GM12878 (cell line): ENCODE measurements around the gene RHEBL1. TPM values are rescaled to one million over a fixed set of nuclear protein-coding genes. Genes with fewer than 3 reads are reported as not detected.

ENCODE experiments used
- CBX3 ChIP-seq: fragments of 200-600 bp; sonication (generic); IDR thresholded peaks from 2 replicates; pipeline ENCODE4 v1.6.1; 2016; ENCODE audit warnings: low read depth, borderline replicate concordance
- CEBPB ChIP-seq, 2 experiments: fragments of 150-350 bp in 1 of 2; IDR thresholded peaks; 2 replicates each; pipeline ENCODE4 v1.6.1; 2012 to 2014; ENCODE audit warnings: low read depth in 2 of 2, low read length in 2 of 2, borderline replicate concordance in 1 of 2, inconsistent platforms in 1 of 2
- CHD2 ChIP-seq: IDR thresholded peaks from 2 replicates; pipeline ENCODE4 v1.6.1; 2011; ENCODE audit warnings: low read depth, low read length, improper control_type of control experiment, borderline replicate concordance
- ETV6 ChIP-seq, 2 experiments: fragments of 450-650 bp in 1 of 2; IDR thresholded peaks in 1 of 2; conservative IDR thresholded peaks in 1 of 2; 2 replicates each; pipeline ENCODE4 v1.6.1; 2014; ENCODE audit warnings: antibody characterized with exemption in 1 of 2, borderline replicate concordance in 1 of 2, low read depth in 1 of 2, mild to moderate bottlenecking in 1 of 2, moderate library complexity in 1 of 2
- EZH2 ChIP-seq: IDR thresholded peaks from 2 replicates; pipeline ENCODE4 v1.6.1; 2012; ENCODE audit warnings: low read depth, mild to moderate bottlenecking, control low read depth, inconsistent platforms, low read length, borderline replicate concordance; ENCODE audit not compliant: control insufficient read depth
- IKZF2 ChIP-seq, 2 experiments: fragments of 450-650 bp; IDR thresholded peaks; 2 replicates each; pipeline ENCODE4 v1.6.1; 2017; ENCODE audit warnings: mild to moderate bottlenecking in 2 of 2, moderate library complexity in 2 of 2
- MEF2A ChIP-seq: IDR thresholded peaks from 2 replicates; pipeline ENCODE4 v1.6.1; 2011; ENCODE audit warnings: low read depth, mild to moderate bottlenecking, low read length, moderate library complexity; ENCODE audit not compliant: insufficient read depth
- MTA2 ChIP-seq: fragments of 450-650 bp; IDR thresholded peaks from 2 replicates; pipeline ENCODE4 v1.6.1; 2016; ENCODE audit warnings: low read depth, mild to moderate bottlenecking, moderate library complexity
- POLR2AphosphoS5 ChIP-seq: IDR thresholded peaks from 2 replicates; pipeline ENCODE4 v1.6.1; 2011; ENCODE audit warnings: mild to moderate bottlenecking, low read length, inconsistent platforms
- RBBP5 ChIP-seq: fragments of 200-600 bp; sonication (generic); conservative IDR thresholded peaks from 2 replicates; pipeline ENCODE4 v1.6.1; 2016
- RFX5 ChIP-seq: IDR thresholded peaks from 2 replicates; pipeline ENCODE4 v1.6.1; 2011; ENCODE audit warnings: low read depth, low read length, improper control_type of control experiment
- SP1 ChIP-seq: IDR thresholded peaks from one replicate; pipeline ENCODE4 v1.6.1; 2011; ENCODE audit warnings: low read depth, low read length
- polyA plus RNA-seq, 11 experiments: library from polyadenylated mRNA; depleted of rRNA in 4 of 11; unstranded in 6 of 11; stranded (reverse) in 5 of 11; fragments of >200 nt; fragmentation: Nextera tagmentation in 4 of 11; fragmentation: Illumina TruSeq in 1 of 11; extraction: Ambion mirVana in 4 of 11; extraction: Trizol in 1 of 11; gene quantifications; 1 replicate in 1 of 11; 2 replicates in 10 of 11; pipeline versions ENCODE4 v1.2.1 to v1.2.3, GENCODE V29; 2011 to 2016; ENCODE audit warnings: inconsistent platforms in 2 of 11, missing spikeins in 2 of 11, low read depth in 1 of 11
- total RNA-seq, 4 experiments: library from RNA; depleted of rRNA in 3 of 4; stranded (reverse); fragments of >200 nt in 3 of 4; fragmentation: Illumina TruSeq in 1 of 4; extraction: Trizol in 1 of 4; gene quantifications; 2 replicates each; pipeline versions ENCODE4 v1.2.1 to v1.2.3, GENCODE V29; 2013 to 2021
- TF ChIP-seq, protein P1 (sequence below): fragments of 450-650 bp; IDR thresholded peaks from 2 replicates; pipeline ENCODE4 v1.6.1; 2017; ENCODE audit warnings: mild to moderate bottlenecking, moderate library complexity
- TF ChIP-seq, protein P2 (sequence below): IDR thresholded peaks from 2 replicates; pipeline ENCODE4 v1.6.1; 2011; ENCODE audit warnings: low read depth, low read length, improper control_type of control experiment, borderline replicate concordance
- TF ChIP-seq, protein P3 (sequence below): fragments of 450-650 bp; IDR thresholded peaks from 2 replicates; pipeline ENCODE4 v1.6.1; 2016; ENCODE audit warnings: mild to moderate bottlenecking
- TF ChIP-seq, protein P4 (sequence below): fragments of 450-650 bp; IDR thresholded peaks from 2 replicates; pipeline ENCODE4 v1.6.1; 2017; ENCODE audit warnings: low read depth, mild to moderate bottlenecking, moderate library complexity
- TF ChIP-seq, protein P5 (sequence below): fragments of 450-650 bp; formaldehyde crosslinking; IDR thresholded peaks from 2 replicates; pipeline ENCODE4 v1.4.0; 2022; ENCODE audit warnings: mild to moderate bottlenecking, moderate library complexity

The RHEBL1 gene
- total and polyA plus RNA-seq, 10 of the 15 experiments (the other 5 are each of a cell fraction or from before 2014, with no cell fraction given), result 5.9 to 18.7 (median 12.0) TPM

DNA sequence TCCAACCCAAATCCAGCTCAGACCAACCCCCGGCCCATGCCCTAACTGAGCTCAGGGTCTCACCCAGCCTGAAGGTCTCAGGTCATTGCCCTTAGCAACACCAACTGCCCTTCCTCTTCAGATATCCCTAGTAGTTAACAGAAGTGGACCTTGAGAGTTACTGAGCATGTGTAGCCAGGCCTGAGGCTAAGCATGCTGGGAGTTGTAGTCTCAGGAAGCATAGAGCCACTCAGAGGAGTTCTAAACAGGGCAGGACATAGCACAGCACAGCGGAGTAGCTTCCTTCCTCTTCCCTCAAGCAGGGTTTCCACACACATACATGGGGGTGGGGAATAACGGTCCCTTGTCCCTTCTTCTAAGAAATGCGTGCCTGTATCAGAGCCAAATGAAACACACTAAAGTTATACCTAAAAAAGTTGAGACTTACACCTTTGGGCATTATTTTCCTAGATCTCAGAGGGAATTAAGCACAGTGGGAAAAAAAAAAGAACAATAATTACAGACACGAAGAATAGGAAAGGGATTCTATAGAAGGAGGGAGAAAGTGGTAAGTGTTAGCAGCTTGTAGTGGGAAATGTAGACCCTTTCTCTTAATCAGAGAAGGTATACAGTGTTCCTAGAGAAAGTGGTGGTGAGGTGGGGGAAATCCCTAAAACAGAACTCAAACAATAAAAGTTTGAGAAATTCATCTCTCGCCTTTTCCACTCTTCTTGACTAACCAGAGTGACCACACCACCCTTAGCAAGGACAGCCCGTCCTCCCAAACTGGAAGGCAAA is 13.6 kb downstream of the RHEBL1 start (continued):
- TF ChIP-seq, protein P1, sequence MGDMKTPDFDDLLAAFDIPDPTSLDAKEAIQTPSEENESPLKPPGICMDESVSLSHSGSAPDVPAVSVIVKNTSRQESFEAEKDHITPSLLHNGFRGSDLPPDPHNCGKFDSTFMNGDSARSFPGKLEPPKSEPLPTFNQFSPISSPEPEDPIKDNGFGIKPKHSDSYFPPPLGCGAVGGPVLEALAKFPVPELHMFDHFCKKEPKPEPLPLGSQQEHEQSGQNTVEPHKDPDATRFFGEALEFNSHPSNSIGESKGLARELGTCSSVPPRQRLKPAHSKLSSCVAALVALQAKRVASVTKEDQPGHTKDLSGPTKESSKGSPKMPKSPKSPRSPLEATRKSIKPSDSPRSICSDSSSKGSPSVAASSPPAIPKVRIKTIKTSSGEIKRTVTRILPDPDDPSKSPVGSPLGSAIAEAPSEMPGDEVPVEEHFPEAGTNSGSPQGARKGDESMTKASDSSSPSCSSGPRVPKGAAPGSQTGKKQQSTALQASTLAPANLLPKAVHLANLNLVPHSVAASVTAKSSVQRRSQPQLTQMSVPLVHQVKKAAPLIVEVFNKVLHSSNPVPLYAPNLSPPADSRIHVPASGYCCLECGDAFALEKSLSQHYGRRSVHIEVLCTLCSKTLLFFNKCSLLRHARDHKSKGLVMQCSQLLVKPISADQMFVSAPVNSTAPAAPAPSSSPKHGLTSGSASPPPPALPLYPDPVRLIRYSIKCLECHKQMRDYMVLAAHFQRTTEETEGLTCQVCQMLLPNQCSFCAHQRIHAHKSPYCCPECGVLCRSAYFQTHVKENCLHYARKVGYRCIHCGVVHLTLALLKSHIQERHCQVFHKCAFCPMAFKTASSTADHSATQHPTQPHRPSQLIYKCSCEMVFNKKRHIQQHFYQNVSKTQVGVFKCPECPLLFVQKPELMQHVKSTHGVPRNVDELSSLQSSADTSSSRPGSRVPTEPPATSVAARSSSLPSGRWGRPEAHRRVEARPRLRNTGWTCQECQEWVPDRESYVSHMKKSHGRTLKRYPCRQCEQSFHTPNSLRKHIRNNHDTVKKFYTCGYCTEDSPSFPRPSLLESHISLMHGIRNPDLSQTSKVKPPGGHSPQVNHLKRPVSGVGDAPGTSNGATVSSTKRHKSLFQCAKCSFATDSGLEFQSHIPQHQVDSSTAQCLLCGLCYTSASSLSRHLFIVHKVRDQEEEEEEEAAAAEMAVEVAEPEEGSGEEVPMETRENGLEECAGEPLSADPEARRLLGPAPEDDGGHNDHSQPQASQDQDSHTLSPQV, result no peak
- TF ChIP-seq, protein P2, sequence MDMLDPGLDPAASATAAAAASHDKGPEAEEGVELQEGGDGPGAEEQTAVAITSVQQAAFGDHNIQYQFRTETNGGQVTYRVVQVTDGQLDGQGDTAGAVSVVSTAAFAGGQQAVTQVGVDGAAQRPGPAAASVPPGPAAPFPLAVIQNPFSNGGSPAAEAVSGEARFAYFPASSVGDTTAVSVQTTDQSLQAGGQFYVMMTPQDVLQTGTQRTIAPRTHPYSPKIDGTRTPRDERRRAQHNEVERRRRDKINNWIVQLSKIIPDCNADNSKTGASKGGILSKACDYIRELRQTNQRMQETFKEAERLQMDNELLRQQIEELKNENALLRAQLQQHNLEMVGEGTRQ, result no peak
- TF ChIP-seq CBX3 (no peak), CHD2 (peak; percentile 49; the same call in 1 of the 2 replicates), MTA2 (no peak), CEBPB (IDR thresholded peaks at IDR 0.05; ENCODE audit: borderline replicate concordance in 1 of 2, low read depth in 2 of 2, low read length in 2 of 2) (no peak), RBBP5 (no peak), SP1 (no peak), IKZF2 (IDR thresholded peaks at IDR 0.05) (no peak), ETV6 (conservative IDR thresholded peaks at IDR 0.05 in 1 of 2, IDR thresholded peaks at IDR 0.05 in 1 of 2; ENCODE audit: borderline replicate concordance in 1 of 2, low read depth in 1 of 2) (no peak), MEF2A (no peak), RFX5 (no peak), POLR2AphosphoS5 (no peak), EZH2 (no peak)
- TF ChIP-seq, protein P3, sequence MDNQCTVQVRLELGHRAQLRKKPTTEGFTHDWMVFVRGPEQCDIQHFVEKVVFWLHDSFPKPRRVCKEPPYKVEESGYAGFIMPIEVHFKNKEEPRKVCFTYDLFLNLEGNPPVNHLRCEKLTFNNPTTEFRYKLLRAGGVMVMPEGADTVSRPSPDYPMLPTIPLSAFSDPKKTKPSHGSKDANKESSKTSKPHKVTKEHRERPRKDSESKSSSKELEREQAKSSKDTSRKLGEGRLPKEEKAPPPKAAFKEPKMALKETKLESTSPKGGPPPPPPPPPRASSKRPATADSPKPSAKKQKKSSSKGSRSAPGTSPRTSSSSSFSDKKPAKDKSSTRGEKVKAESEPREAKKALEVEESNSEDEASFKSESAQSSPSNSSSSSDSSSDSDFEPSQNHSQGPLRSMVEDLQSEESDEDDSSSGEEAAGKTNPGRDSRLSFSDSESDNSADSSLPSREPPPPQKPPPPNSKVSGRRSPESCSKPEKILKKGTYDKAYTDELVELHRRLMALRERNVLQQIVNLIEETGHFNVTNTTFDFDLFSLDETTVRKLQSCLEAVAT, result no peak
- TF ChIP-seq, protein P4, sequence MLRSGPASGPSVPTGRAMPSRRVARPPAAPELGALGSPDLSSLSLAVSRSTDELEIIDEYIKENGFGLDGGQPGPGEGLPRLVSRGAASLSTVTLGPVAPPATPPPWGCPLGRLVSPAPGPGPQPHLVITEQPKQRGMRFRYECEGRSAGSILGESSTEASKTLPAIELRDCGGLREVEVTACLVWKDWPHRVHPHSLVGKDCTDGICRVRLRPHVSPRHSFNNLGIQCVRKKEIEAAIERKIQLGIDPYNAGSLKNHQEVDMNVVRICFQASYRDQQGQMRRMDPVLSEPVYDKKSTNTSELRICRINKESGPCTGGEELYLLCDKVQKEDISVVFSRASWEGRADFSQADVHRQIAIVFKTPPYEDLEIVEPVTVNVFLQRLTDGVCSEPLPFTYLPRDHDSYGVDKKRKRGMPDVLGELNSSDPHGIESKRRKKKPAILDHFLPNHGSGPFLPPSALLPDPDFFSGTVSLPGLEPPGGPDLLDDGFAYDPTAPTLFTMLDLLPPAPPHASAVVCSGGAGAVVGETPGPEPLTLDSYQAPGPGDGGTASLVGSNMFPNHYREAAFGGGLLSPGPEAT, result no peak
- TF ChIP-seq, protein P5, sequence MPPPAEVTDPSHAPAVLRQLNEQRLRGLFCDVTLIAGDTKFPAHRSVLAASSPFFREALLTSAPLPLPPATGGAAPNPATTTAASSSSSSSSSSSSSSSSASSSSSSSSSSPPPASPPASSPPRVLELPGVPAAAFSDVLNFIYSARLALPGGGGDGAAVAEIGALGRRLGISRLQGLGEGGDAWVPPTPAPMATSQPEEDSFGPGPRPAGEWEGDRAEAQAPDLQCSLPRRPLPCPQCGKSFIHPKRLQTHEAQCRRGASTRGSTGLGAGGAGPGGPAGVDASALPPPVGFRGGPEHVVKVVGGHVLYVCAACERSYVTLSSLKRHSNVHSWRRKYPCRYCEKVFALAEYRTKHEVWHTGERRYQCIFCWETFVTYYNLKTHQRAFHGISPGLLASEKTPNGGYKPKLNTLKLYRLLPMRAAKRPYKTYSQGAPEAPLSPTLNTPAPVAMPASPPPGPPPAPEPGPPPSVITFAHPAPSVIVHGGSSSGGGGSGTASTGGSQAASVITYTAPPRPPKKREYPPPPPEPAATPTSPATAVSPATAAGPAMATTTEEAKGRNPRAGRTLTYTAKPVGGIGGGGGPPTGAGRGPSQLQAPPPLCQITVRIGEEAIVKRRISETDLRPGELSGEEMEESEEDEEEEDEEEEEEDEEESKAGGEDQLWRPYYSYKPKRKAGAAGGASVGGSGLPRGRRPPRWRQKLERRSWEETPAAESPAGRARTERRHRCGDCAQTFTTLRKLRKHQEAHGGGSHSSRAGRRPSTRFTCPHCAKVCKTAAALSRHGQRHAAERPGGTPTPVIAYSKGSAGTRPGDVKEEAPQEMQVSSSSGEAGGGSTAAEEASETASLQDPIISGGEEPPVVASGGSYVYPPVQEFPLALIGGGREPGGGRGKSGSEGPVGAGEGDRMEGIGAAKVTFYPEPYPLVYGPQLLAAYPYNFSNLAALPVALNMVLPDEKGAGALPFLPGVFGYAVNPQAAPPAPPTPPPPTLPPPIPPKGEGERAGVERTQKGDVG (CRISPR knock-in tag), result no peak
